Umbilical cord (tissue), 2 donors: ENCODE results near the gene BCL2L12. TPM values are rescaled to one million over a fixed set of nuclear protein-coding genes. Genes with fewer than 3 reads are reported as not detected.
A peak's percentile ranks its signal among the peaks of the same experiment; 100 is the strongest.
"Not testable (repeated sequence)": the region's sequence is repeated elsewhere in the genome, so short reads cannot be mapped to it uniquely, and the experiment has no call there.

Experiments used
- DNase-seq: peaks from one replicate; pipeline ENCODE4 v3.0.0-alpha.2; 2015; ENCODE audit warnings: low spot score
- total RNA-seq: library from RNA; depleted of rRNA; stranded (reverse); fragments of >200 nt; gene quantifications from one replicate; pipeline ENCODE4 v1.2.3, GENCODE V29; 2014; ENCODE audit warnings: low replicate concordance; ENCODE audit not compliant: insufficient read depth

Gene BCL2L12
- total RNA-seq, 1 donor from 2014 or later, result 0.96 TPM

DNA sequence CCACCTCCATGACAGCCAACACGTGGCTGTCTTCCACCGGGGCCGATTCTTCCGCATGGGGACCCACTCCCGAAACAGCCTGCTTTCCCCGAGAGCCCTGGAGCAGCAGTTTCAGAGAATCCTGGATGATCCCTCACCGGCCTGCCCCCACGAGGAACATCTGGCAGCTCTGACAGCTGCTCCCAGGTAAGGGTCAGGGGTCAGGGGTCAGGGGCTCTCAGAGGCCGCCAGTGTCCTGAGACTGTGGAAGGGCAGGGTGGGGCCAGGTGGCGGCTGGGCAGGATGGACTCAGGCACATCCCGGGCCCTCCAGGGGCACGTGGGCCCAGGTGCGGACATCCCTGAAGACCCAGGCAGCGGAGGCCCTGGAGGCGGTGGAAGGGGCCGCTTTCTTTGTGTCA lies 40.2 kb downstream of the BCL2L12 start:
- DNase-seq, result no peak

DNA sequence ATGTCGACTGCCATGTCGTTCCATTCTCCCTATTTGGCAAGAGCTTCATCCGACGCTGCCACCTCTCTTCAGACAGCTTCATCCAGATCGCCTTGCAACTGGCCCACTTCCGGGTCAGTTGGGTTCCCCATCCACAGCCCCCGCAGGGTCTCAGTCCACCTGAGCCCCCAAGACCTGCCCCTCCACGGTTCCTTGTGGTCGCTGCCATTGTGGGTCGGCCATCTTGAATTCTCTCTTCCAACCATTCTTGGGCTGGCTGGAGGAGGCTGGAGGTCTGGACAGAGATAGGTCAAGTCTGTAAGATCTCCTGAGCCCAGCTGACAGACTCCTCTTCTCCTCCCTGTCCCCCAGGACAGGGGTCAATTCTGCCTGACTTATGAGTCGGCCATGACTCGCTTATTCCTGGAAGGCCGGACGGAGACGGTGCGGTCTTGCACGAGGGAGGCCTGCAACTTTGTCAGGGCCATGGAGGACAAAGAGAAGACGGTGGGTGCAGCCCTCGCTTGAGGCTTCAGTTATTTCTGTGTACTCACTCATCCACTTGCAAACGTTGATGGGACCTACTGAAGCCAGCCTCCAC lies 44.7 kb downstream of the BCL2L12 start:
- no peak for DNase-seq

DNA sequence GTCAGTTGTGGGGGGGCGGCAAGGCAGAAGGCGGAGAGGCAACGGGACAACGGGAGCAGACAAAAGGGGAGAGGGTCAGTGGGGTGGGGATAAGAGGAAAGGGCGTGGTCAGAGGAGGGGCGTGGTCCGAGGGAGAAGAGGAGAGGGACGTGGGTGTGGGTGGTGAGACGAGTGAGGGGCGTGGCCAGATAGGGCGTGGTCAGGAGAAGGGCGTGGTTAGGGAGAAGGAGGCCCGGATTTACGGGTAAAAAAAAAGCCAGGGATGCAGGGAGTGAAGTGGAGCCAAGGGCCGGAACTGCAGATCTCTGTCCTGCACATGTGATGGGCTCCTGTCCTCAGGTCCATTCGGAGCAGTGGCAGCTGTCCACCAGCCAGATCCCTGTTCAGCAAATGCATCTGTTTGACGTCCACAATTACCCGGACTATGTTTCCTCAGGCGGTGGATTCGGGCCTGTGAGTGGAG lies 46.7 kb downstream of the BCL2L12 start:
- DNase-seq, result no peak

DNA sequence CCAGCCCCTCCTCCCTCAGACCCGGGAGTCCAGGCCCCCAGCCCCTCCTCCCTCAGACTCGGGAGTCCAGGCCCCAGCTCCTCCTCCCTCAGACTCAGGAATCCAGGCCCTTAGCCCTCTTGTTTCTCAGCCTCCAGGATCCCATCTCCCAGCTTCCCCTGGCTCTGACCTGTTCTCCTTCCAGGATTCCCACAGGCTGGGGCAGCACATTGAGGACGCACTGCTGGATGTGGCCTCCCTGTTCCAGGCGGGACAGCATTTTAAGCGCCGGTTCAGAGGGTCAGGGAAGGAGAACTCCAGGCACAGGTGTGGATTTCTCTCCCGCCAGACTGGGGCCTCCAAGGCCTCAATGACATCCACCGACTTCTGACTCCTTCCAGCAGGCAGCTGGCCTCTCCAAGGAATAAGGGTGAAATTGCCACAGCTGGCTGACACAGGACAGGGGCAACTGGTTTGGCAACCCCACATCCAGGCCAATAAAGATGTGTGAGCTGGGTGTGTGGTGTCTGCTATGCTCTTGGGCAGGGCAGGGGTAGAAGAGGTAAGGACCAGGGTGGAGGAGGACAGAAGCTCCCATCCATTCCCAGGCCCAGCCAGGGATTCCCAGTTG lies 47.6 kb downstream of the BCL2L12 start:
- DNase-seq, result no peak

DNA sequence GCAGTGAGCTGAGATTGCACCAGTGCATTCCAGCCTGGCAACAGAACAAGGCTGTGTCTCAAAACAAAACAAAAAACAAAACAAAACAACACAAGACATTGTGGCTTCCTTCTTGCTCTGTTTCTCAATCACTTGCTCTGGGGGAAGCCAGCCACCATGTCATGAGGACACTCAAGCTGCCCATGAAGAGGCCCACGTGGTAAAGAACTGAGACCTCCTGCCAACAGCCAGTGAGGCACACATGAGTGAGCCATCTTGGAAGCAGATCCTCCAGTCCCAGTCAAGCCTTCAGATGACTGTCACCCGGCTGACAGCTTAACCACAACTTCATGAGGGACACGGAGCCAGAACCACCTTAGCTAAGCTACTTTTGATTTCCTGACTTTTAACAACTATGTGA lies 50.4 kb downstream of the BCL2L12 start:
- DNase-seq, result no peak

DNA sequence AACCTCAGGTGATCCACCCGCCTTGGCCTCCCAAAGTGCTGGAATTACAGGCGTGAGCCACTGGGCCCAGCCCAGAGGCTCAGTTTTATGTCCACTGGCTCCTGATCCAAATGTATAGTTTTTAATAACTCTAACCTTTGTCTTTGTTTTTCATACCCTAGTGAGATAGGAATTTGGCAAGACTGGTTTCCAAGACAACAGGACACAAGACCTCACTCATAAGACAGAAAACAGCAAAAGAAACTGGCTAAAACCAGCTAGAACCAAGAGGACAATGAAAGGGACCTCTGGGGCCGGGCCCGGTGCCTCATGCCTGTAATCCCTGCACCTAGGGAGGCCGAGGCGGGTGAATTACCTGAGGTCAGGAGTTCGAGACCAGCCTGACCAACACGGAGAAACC lies 52.8 kb downstream of the BCL2L12 start:
- peak; percentile 26 for DNase-seq

DNA sequence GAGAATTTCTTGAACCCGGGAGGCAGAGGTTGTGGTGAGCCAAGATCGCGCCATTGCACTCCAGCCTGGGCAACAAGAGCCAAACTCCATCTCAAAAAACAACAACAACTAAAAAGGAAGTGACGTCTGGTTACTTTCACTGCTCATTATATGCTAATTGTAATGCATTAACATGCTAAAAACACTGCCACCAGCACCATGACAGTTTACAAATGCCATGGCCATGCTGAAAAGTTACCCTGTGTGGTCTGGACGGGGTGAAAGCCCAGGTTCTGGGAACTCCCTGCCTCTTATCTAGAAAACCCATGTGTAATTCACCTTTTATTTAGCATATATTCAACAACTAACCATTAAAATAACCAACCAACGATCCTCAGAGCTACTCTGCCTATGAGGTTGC lies 53.3 kb downstream of the BCL2L12 start:
- no peak for DNase-seq

DNA sequence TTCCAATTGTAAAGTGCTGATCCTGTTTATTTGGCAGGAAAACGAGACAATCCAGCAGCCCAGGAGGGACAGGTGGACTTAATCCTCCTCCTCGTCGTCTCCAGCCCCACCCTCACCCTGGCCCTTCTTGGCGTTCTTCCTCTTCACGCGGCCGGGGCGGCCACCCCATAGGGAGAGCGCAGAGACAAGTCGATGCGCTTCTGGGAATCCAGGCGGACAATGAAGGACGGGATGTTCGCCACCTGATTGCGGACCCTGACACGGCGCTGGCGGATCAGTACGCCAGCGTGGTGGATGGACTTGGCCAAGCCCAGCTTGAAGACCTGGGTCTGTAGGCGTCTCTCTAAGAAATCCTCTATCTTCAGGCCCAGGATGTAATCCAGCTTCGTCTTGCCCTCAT lies 53.7 kb downstream of the BCL2L12 start:
- DNase-seq, result not testable (repeated sequence)

Other genes with a start within 250 kb of the BCL2L12 start
- gene PTH2, start 242.5 kb upstream of the BCL2L12 start, total RNA-seq, result not detected
- not detected for gene GFY, start 240.5 kb upstream of the BCL2L12 start, total RNA-seq
- gene SLC17A7, start 224.4 kb upstream of the BCL2L12 start, total RNA-seq, result 0.72 TPM
- gene PIH1D1, start 214.1 kb upstream of the BCL2L12 start, total RNA-seq, result 61.9 TPM
- gene ALDH16A1, start 212.7 kb upstream of the BCL2L12 start, total RNA-seq, result 18.3 TPM
- gene FLT3LG, start 191.7 kb upstream of the BCL2L12 start, total RNA-seq, result 1.9 TPM
- 1,894 TPM for gene RPL13A, start 178.3 kb upstream of the BCL2L12 start, total RNA-seq
- 4,623 TPM for gene RPS11, start 169.5 kb upstream of the BCL2L12 start, total RNA-seq
- gene FCGRT, start 153.3 kb upstream of the BCL2L12 start, total RNA-seq, result 121 TPM
- gene RCN3, start 137.9 kb upstream of the BCL2L12 start, total RNA-seq, result 136 TPM
- gene NOSIP, start 85.4 kb upstream of the BCL2L12 start, total RNA-seq, result 52.0 TPM
- gene PRRG2, start 84.6 kb upstream of the BCL2L12 start, total RNA-seq, result not detected
- gene PRR12, start 74.8 kb upstream of the BCL2L12 start, total RNA-seq, result 1.9 TPM
- gene RRAS, start 25.8 kb upstream of the BCL2L12 start, total RNA-seq, result 43.6 TPM
- 7.9 TPM for gene SCAF1, start 23.7 kb upstream of the BCL2L12 start, total RNA-seq
- 102 TPM for gene IRF3, start 76 bp upstream of the BCL2L12 start, total RNA-seq
- 137 TPM for gene PRMT1, start 11.3 kb downstream of the BCL2L12 start, total RNA-seq
- gene ADM5, start 23.7 kb downstream of the BCL2L12 start, total RNA-seq, result 1.9 TPM
- gene CPT1C, start 25.2 kb downstream of the BCL2L12 start, total RNA-seq, result 4.3 TPM
- gene TSKS, start 97.4 kb downstream of the BCL2L12 start, total RNA-seq, result not detected
- 39.2 TPM for gene AP2A1, start 101.1 kb downstream of the BCL2L12 start, total RNA-seq
- gene FUZ, start 147.4 kb downstream of the BCL2L12 start, total RNA-seq, result 10.8 TPM
- 16.1 TPM for gene MED25, start 152.4 kb downstream of the BCL2L12 start, total RNA-seq
- gene PTOV1, start 185.2 kb downstream of the BCL2L12 start, total RNA-seq, result 63.6 TPM
- 31.5 TPM for gene PNKP, start 201.6 kb downstream of the BCL2L12 start, total RNA-seq
- 9.1 TPM for gene AKT1S1, start 211.4 kb downstream of the BCL2L12 start, total RNA-seq
- 4.1 TPM for gene TBC1D17, start 211.8 kb downstream of the BCL2L12 start, total RNA-seq
- 1.4 TPM for gene IL4I1, start 231.0 kb downstream of the BCL2L12 start, total RNA-seq